LNCaP clone FGC (cell line): Measurements from ENCODE around the gene MAP7.
"Not testable (repeated sequence)": the region's sequence is repeated elsewhere in the genome, so short reads cannot be mapped to it uniquely, and the experiment has no call there.

Experiments
- DNase-seq: peaks from one replicate; pipeline ENCODE4 v3.0.0-alpha.2; 2011; ENCODE audit warnings: low read depth
- H3K4me3 ChIP-seq: 2 replicates; pipeline ENCODE4 v1.5.1; 2011; ENCODE audit warnings: mild to moderate bottlenecking, low read depth, low read length, control low read depth
- TF ChIP-seq, protein P1 (sequence below): IDR thresholded peaks from 2 replicates; pipeline ENCODE4 v1.5.1; 2012; ENCODE audit warnings: mild to moderate bottlenecking; ENCODE audit not compliant: control insufficient read depth, insufficient read depth; ENCODE audit errors: extremely low read depth

Gene MAP7

GRCh38 chr6:136501096-136501495 lies 49.1 kb downstream of the MAP7 start:
- no peak overlapping the region for H3K4me3 ChIP-seq
- DNase-seq: no peak
- TF ChIP-seq, protein P1, sequence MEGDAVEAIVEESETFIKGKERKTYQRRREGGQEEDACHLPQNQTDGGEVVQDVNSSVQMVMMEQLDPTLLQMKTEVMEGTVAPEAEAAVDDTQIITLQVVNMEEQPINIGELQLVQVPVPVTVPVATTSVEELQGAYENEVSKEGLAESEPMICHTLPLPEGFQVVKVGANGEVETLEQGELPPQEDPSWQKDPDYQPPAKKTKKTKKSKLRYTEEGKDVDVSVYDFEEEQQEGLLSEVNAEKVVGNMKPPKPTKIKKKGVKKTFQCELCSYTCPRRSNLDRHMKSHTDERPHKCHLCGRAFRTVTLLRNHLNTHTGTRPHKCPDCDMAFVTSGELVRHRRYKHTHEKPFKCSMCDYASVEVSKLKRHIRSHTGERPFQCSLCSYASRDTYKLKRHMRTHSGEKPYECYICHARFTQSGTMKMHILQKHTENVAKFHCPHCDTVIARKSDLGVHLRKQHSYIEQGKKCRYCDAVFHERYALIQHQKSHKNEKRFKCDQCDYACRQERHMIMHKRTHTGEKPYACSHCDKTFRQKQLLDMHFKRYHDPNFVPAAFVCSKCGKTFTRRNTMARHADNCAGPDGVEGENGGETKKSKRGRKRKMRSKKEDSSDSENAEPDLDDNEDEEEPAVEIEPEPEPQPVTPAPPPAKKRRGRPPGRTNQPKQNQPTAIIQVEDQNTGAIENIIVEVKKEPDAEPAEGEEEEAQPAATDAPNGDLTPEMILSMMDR: no peak

GRCh38 chr6:136500414-136500813 lies 49.8 kb downstream of the MAP7 start:
- DNase-seq: no peak
- H3K4me3 ChIP-seq: no peak overlapping the region
- TF ChIP-seq, protein P1: no peak

DNA sequence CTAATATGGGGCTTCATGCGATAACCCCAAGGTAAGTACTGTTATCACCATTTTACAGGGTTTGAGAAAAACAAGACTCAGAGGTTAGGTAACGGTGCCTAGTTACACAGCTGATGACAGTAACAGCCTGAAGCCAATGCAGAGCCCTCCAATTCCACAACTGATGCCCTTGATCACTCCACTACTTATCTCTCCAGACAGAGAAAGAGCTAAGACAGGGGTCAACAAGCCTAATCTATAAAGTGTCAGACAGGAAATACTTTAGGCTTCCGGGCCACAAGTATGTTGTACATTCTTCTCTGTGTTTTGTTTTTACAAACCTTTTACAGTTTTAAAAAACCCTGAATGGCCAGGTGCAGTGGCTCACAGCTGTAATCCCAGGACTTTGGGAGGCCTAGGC lies 50.9 kb downstream of the MAP7 start:
- no peak for DNase-seq
- H3K4me3 ChIP-seq: no peak overlapping the region
- TF ChIP-seq, protein P1: no peak

DNA sequence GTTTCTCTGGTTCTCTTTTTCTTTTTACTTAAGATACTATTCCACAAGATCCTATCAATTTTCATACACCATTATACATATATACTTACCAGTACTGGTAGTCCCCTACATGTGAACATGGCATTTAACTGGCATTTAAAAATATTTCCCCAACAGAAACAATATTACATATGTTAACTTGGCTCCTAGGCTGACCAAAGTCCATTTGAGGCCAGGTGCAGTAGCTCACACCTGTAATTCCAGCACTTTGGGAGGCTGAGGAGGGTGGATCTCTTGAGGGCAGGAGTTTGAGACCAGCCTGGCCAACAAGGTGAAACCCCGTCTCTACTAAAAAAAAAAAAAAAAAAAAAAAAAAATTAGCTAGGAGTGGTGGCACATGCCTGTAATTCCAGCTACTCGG lies 53.8 kb downstream of the MAP7 start:
- DNase-seq, H3K4me3 ChIP-seq: not testable (repeated sequence)

- H3K4me3 ChIP-seq: no peak overlapping the region
- TF ChIP-seq, protein P1: no peak
- no peak for DNase-seq
Observed at GRCh38 chr6:136494710-136495109, 55.5 kb downstream of the MAP7 start.

GRCh38 chr6:136494059-136494458 lies 56.2 kb downstream of the MAP7 start:
- DNase-seq: no peak
- H3K4me3 ChIP-seq: no peak overlapping the region
- TF ChIP-seq, protein P1: no peak

DNA sequence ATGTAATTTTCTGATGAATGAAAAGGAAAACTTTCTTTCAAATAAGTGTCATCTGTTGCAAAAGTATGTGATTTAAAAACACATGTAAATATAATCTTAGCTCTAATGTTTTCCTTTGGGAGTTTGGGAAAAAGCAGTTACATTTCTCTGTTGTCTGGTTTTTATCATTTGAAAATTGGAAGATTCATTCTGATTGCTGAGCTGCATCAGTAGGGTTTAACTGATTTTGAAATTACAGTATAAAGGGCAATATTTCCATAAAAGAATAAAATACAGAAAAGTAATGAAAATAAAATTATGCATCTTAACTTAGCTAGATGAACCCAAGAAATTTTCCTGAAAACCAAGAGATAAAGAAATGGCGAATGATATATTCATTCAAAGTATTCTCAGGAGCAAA lies 57.8 kb downstream of the MAP7 start:
- TF ChIP-seq, protein P1: no peak
- no peak for DNase-seq
- H3K4me3 ChIP-seq: no peak overlapping the region
